GM19452 (cell line): ENCODE data around the gene SSX2IP.
"Not testable (repeated sequence)": the region's sequence is repeated elsewhere in the genome, so short reads cannot be mapped to it uniquely, and the experiment has no call there.

Experiments
- ATAC-seq: cut with Tn5 transposase; IDR thresholded peaks from one replicate; pipeline ENCODE4 v1.9.1; 2021; ENCODE audit not compliant: unreplicated experiment

SSX2IP gene

DNA sequence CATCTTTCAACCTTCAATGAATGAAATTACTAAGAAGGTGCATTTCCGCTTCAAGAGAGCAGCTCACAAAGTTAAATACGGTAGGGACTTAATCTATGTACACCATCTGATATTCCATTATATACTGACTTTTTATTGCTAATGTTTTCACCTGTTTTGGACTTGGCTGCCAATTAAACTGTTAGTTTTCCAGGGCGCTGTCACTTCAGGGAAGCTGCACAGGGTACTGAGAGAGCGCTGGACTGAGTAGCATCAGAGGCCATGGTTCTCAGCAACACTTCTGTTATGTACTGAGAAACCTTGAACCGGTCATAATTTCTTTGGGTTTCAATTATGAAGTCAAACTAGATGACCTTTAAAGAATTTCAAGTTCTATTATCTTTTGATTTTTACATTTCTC lies 8.2 kb downstream of the SSX2IP start:
- no peak for ATAC-seq

DNA sequence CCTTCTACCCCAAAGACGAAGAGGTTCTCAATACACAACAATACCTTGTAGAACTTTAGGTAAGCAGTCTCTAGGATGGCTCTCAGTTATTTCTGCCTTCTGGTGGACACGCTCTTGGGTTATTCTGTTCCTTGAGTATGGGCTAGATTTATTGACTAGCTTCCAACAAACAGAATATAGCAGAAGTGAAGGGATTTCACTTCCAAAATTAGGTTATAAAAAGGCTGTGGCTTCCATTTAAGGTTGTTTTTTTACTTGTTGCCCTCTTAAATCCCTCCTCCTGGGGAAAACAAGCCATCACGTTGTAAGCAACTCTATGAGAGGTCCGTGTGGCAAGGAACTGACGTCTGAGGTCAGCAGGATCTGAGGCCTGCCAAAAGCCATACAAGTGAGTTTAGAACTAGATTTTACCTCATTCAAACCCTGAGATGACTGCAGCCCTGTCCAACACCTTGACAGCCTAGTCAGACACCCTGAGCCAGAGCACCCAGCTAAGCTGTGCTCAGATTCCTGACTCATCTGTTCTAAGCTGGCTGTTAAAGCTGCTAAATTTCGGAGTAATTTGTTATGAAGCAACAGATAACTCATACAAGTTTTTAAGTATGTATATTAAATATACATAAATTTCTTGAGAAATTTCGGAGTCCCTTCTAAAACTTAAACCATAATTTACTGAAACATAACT lies 12.7 kb downstream of the SSX2IP start:
- no peak for ATAC-seq

DNA sequence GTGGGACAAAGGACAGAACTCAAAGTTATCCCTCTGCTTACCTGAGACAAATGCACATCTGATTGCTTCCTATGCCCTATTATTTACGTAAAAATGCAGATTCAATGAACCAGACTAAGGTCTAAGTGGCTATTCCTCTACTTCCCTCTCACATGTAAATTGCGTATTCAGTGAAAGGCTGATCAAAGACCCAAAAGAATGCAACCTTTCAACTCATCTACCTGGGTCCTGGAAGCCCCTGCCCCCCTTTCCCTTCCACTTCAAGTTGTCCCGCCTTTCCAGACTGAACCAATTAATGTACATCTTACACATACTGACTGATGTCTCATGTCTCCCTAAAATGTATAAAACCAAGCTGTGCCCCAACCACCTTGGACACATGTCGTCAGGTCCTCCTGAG lies 14.6 kb downstream of the SSX2IP start:
- no peak for ATAC-seq

DNA sequence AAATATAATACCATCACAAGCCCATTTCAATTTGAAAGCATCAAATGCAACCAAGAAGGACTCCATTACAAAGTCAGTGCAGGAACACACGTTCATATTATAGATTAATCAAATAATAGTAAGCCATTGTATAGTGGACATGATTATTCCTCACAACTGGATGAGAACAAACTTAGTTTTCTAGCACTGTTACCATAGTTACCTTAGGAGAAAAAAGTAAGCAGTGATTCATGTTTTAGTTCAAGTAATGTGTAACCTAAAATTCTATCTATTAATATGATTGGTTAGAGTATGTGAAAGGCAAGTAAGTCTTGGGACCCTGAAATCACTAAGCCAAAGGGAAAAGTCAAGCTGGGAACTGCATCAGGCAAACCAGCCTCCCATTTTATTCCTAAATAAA lies 15.2 kb downstream of the SSX2IP start:
- no peak for ATAC-seq

DNA sequence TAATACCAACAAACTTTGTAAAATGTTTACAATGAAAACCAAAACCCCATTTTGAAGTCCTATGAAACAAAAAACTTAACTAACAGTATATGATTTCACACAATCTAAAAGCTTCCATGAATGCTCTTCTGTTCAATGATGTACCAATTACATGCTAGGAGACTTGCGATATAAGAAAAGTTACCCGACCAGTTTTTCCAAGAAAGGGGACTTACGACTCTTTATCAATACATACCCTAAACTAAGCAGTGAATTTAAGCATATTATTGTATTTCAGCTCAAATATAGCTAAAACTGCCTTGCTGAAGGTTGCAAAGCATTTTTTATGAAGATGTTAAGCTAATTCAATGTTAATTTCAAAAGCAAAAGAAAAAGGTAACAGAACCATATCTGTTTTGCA lies 15.6 kb downstream of the SSX2IP start:
- ATAC-seq = no peak

DNA sequence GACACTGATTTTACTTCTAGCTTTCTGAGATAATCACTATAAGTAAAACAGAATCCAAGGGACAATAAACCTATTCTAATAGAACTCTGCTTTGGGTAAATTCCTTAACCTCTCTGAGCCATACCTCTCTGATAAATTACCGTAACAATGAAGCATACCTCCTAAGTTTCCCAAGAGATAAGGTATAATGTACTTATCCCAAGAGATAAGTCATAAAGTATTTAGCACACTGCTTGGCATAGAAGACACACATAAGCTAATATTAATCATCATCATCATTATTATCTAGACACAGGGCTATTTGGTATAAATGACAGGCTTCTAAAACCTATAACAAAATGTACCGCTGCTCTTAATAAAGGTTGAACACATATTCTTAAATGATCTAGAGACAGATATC lies 16.2 kb downstream of the SSX2IP start:
- ATAC-seq = no peak

DNA sequence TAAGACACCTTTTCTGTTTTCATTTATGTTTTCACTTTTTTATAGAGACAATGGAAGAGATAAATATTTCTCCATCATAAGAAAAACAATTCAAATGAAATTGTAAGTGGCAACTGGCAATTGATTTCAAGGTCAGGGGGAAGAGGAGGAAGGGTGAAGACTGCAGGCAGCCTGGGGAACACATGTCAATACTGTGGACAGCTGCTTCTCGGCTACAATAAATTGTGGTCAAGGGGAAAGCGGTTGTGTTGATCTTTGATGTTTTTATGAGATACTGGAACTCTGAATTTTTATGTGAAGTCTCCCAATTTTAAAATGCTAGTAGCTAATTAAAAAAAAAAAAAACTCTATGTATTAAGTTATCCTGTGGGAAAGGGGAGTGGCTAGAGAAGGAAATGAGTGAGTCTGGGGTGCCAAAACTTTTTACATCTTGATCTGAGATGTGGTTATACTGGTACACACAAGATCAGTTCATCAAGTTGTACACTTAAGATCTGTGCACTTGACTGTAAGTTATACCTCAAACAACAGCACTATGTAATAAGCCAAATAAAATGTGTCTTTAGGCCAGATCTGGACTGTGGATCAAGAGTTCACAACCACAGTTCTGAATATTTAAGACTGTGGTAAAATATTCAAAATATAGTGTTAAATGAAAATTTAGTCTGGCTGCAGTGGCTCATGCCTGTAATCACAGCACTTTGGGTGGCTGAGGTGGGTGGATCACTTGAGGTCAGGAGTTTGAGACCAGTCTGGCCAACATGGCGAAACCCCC lies 18.0 kb downstream of the SSX2IP start:
- ATAC-seq = no peak

DNA sequence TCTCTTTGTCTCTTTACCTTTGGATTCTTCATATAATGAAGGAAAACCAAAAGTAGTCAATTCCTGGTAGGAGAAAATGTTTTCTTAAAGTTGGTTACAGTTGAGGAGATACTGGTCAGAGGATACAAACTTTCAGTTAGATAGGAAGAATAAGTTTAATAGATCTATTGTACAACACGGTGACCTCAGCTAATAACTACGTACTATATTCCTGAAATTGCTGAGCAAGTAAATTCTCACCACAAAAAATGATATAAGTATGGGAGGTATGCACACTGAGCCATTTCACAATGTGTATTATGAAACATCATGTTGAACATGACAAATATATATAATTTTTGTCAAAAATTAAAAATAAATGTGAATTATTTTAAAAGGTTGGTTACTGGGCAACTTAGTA lies 20.4 kb downstream of the SSX2IP start:
- ATAC-seq = no peak

DNA sequence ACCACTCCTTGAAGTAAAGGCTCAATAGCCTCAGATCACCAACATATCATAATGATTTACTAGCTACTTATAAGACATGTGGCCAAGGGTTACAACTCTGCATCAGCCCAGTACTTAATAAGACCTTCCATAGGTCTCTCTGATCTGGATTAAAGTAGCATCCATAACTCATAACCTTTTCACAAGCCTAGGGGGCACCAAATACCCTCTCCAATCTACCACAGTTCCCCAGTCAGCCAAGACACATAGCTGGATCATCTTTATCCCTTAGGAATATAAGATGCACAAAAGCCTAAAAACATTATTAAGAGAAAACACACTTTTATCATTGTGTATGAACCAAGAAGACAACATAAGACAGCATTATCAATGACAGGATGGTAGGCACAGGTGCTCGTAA lies 22.1 kb downstream of the SSX2IP start:
- no peak for ATAC-seq

DNA sequence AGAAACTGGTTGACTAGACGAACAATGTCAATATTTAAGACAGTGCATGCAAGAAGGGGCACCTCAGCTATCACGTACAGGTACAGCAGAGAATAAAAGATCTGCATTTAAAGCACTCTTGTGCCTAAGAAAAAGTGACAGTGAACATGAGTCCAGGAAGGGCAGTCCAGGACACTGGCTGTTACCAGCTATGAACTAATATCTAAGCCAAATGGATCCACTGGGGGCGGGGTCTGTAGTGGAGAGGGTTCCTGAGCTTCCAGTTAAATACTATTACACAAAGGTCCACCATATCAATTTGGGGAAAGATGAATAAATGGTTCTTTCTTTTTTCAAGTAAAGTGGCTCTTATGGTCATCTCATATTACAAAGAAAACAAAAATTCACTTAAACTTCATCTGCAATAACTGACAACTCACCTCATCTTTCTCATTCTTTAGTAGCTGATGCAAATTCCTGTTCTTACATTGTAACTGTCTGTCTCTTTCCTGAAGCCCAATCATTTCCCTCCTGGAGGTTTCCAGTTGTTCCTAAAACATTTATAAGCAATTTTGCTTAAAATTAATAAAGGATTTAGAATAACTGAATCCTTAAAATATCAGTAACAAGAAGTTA lies 24.5 kb downstream of the SSX2IP start:
- no peak for ATAC-seq

DNA sequence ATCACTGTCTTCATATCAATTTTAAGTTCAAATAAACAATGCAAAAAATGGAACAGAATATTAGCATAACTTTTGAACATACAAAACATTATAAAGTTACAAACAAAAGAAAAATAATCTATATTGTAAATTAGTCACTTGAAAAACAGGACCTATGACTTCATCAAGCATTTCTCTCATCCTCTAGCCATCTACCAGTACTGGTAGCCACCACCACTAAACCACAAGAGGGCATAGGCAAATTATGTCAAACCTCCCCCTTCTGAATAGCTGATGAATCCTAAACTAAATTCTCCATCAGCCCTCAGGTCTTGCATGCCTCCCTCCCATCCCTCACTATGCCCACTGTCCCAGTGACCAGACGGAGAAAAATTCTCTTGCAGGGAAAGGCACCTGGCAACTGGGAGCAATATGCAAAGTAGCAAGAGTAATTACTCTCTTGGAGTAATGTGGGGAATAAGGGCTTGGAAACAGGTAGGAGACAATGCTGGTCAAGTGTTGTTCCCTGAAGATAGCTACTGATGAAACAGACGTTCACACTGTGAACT lies 37.1 kb downstream of the SSX2IP start:
- ATAC-seq = no peak

DNA sequence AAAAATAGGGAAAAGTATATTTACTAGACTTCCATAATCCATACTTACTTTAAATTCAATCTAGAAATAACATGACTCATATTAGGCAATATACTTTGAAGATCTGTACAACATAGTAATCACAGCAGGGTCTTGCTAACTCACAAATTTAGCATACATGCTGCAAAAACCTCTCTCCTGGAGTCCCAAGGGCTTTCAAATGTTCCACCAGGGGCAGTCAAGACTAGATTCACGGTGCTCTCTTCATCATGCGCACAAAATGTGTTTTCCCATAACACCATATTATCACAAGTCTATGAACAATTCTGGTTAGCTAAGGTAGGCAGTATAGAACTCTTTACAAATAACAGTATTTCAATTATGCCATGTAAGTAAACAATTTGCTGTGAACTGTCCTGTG lies 45.8 kb downstream of the SSX2IP start:
- ATAC-seq = no peak

DNA sequence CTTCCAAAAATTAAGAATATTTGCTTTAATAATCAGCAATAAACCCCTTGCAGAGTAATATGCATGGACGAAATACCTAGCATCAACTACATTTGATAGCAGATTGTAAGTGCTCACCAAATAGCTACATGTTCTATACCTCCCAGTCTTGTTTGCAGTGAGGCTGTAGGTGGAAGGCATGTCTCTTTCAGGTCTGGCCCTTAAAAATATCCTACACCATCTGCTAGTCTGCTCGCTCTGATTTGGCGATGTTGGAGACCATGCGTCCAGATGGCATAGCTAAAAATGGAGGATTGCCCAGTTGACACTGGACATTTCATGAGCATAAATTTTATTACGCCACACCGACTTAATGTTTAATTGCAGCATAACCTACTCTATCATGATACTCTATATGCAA lies 47.1 kb downstream of the SSX2IP start:
- ATAC-seq = no peak

DNA sequence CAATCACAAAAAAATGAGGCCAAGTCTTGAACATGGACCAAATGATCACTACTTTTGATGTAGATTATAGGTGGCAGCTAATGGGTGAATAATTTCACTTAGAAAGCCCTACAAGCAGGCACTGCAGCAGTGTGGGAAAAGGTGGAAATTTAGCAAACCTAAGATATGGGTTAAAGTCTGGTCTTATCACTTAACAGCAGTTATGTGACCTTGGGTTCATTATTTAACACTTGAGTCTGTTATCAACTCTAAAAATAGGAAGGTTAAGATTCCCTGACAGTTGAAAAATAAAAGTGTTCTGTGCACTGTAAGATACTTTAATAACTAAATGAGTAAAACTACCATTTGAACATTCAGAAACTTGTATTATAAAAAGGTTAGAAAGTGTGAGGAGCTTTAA lies 47.5 kb downstream of the SSX2IP start:
- ATAC-seq = no peak

DNA sequence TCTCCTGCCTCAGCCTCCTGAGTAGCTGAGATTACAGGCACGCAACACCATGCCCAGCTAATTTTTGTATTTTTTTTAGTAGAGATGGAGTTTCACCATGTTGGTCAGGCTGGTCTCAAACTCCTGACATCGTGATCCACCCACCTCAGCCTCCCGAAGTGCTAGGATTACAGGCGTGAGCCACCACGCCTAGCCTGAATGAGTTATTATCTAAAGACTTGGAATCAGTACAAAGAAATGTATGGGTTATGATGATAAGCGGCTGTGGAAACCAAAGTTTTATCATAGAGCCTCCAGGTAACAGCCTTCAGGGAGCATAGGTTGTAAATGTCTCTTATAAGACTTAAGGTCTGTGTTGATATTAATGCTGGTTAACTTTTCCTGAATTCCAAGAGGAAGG lies 50.5 kb downstream of the SSX2IP start:
- ATAC-seq = not testable (repeated sequence)

DNA sequence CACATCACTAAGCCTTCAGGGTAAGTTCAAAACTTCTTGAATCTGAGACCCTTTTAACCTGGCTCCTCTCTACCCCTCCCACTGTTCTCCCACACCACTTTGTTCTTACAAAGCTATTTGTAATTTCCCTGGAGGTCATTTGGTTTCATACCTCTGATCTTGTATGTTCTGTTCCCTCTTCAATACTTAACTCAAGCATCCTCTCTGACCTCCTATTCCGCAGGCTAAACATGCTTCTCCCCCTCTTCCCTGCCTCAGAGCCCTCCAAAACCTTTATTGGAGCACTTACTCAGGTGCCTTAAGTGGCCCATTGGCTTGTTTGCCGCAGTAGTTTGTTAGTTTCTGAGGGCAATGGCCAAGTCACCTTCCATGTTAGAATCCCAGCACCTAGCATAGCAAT lies 54.8 kb downstream of the SSX2IP start:
- no peak for ATAC-seq

DNA sequence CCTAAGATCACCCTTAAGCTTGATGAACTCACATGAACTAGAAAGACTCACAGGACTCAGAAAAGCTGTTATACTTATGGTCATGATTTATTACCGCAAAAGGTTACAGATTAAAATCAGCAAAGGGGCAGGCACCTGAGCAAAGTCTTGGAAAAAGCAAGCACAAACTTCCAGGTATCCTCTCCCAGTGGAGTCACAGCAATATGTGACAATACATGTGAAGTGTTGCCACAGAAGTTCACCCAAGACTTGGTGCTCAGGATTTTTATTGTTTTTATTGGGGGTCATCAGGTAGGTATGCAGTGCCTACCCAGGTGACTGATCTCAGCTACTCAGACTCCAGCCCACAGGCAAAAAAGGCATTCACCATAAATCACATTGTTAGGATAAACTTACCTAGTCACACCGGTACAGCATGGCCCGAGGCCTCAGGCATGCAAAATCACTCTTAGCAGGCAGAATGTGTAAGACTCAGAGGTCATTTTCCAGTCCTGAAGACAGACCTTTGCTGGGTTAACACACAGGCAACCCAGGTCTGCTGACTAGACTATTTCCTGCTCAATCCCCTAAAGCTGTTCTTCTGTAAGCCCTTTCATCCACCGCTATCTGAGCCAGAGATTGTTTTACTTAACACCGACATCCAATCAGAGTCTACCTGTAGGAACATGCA lies 55.6 kb downstream of the SSX2IP start:
- no peak for ATAC-seq

DNA sequence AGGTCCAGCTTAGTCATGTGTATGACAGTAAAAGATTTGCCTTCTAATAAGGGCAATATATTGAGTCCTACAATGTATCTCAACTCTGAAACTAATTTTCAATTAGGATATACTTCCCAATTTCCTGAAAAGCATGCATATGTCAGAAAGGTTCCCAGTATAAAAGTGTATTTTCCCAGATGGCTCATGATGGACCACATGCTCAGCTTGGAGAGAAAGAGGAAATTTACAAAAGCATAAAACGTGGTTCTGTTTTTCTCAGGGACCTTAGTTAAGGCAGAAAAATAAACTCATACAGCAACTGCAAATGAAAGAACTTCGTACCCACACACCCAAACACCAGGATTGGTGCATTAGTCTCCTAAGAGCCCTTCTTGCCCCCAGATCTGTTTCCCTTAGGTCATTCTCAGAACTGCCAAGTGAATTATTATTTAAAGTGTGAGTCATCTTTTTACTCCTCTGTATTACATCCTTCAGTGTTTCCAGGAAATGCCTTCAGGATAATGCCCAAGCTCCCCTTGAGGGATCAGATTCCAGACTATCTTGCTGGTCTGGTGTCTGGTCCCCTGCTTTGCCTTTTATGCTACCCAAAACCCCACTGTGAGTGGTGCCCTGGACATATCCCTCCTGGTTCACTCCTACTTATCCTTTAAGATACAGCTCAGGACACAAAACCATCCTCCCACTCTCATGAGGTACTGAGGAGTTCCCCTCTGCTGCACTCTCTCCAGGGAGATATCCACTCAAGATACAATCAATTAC lies 57.4 kb downstream of the SSX2IP start:
- no peak for ATAC-seq

DNA sequence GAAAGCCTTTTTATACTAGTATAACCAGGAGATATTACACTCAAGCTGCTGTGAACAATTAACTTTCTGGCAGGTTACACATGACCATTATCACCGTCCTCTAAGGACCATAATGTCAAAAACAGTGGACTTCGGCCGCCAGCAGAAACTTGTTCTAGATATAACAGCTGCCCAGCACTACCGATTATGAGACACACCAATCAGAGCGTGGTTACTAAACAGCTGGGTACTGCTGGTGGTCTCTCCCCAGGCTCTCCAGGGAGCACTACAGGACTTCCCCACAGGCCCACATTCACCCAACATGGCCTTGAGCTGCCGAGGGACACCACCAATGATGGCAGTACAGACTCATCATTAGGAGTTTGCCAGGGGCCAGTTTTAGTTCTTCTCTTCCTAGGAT lies 58.1 kb downstream of the SSX2IP start:
- ATAC-seq = no peak

DNA sequence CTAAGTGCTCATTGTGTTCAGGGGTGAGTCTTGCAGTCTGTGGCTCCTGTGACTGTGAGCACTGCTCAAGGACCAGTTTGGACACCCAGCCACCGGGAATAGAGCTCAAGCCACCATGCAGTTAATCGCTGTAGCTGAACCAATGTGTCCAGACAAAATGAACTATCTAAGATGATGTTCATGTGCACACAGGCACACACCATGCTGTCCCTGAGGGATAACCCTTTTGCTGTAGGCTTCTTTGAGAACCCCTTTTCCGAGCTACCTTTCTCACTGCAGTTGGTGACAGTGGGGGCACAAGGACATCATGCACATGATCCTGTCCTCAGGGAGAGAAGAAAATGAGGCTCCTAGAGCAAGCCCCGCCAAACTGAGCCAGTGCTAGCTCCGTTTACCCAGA lies 65.4 kb downstream of the SSX2IP start:
- ATAC-seq = no peak

DNA sequence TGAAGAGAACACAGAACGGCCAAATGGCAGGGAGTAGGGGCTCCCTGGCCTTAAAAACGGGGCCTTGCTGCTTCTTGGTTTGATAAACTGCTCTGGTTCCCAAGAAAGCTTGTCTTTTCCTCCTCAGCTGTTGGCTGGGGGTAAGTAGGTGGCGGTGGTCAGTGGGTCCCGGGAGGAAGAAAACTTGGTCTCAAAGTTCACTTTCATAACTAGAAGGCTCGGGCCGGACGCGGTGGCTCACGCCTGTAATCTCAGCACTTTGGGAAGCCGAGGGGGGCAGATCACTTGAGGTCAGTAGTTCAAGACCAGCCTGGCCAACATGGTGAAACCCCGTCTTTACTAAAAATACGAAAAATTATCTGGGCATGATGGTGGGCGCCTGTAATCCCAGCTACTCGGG lies 68.7 kb downstream of the SSX2IP start:
- ATAC-seq = no peak
